Measurements from ENCODE around the gene CDH18. TPM values are rescaled to one million over a fixed set of nuclear protein-coding genes. Genes with fewer than 3 reads are reported as not detected.

The CDH18 gene
- total RNA-seq, 4 donors from 2014 or later = not detected

- Histone ChIP-seq H3K9me3 (no peaks in the 10 kb centered on the region), H3K36me3 (no peaks in the 10 kb centered on the region), H3K4me3 (no peak overlapping the region), H3K27me3 (no peaks in the 10 kb centered on the region), H3K4me1 (no peaks in the 10 kb centered on the region), H3K27ac (no peak overlapping the region)
- TF ChIP-seq, protein P1, sequence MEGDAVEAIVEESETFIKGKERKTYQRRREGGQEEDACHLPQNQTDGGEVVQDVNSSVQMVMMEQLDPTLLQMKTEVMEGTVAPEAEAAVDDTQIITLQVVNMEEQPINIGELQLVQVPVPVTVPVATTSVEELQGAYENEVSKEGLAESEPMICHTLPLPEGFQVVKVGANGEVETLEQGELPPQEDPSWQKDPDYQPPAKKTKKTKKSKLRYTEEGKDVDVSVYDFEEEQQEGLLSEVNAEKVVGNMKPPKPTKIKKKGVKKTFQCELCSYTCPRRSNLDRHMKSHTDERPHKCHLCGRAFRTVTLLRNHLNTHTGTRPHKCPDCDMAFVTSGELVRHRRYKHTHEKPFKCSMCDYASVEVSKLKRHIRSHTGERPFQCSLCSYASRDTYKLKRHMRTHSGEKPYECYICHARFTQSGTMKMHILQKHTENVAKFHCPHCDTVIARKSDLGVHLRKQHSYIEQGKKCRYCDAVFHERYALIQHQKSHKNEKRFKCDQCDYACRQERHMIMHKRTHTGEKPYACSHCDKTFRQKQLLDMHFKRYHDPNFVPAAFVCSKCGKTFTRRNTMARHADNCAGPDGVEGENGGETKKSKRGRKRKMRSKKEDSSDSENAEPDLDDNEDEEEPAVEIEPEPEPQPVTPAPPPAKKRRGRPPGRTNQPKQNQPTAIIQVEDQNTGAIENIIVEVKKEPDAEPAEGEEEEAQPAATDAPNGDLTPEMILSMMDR (IDR thresholded peaks at IDR 0.05) = no peak
- ATAC-seq = no peak
- 40 to 63% methylated on average over 6 of the region's 6 CpGs for WGBS, 2 donors (ENCODE audit: low coverage in 1 of 2)
Observed at GRCh38 chr5:20028506-20028905, 40.5 kb upstream of the CDH18 start.

DNA sequence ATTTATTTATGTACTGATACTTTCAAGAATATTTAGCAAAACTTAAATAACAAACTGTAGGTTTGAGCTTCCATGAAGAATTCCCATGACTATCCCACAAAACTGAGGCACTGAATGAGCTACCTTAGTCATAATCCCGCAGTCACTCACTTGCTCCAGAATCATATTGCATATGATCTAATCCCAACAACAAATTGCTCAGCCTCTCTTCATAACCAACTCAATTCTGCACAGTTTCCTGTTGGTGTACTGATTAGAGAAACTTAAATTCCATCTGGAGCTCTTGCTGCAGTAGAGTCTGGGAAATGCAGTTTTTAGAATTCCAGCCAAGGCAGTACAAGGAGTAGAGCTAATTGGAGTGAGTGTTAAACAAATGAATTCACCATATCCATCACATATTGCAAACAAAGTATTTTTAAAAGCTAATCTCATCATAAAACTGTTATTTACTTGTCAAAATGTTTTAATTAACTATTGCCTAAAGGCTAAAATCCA lies 35.7 kb upstream of the CDH18 start:
- ATAC-seq = no peak
- H3K27me3 ChIP-seq = no peaks in the 10 kb centered on the region
- H3K4me3 ChIP-seq = no peak overlapping the region
- H3K9me3 ChIP-seq = peaks cover 0 to 19% (median 0%) of the 10 kb centered on the region in 3 donors
- WGBS, 2 donors (ENCODE audit: low coverage in 1 of 2) = 83 to 100% methylated on average over 1 of the region's 1 CpG
- H3K4me1 ChIP-seq = no peaks in the 10 kb centered on the region
- no peak for TF ChIP-seq POLR2AphosphoS5 (IDR thresholded peaks at IDR 0.05)
- no peak for TF ChIP-seq POLR2A (IDR thresholded peaks at IDR 0.05)
- TF ChIP-seq, protein P1 (IDR thresholded peaks at IDR 0.05) = no peak
- no peak for TF ChIP-seq EP300 (IDR thresholded peaks at IDR 0.05)
- no peaks in the 10 kb centered on the region for H3K36me3 ChIP-seq
- no peak overlapping the region for H3K27ac ChIP-seq

- Histone ChIP-seq H3K27me3 (no peaks in the 10 kb centered on the region), H3K4me3 (no peak overlapping the region), H3K9me3 (peaks cover 0 to 19% (median 0%) of the 10 kb centered on the region in 3 donors), H3K27ac (no peak overlapping the region), H3K36me3 (no peaks in the 10 kb centered on the region), H3K4me1 (no peaks in the 10 kb centered on the region)
- TF ChIP-seq EP300 (IDR thresholded peaks at IDR 0.05) (no peak), POLR2AphosphoS5 (IDR thresholded peaks at IDR 0.05) (no peak), POLR2A (IDR thresholded peaks at IDR 0.05) (no peak)
- TF ChIP-seq, protein P1 (IDR thresholded peaks at IDR 0.05) = no peak
- no peak for ATAC-seq
- WGBS, 2 donors (ENCODE audit: low coverage in 1 of 2) = 54 to 88% methylated on average over 2 of the region's 2 CpGs
Observed at GRCh38 chr5:20020247-20020646, 32.2 kb upstream of the CDH18 start.

- no peak overlapping the region for H3K27ac ChIP-seq
- H3K4me3 ChIP-seq = no peak overlapping the region
- peaks cover 0 to 19% (median 0%) of the 10 kb centered on the region in 3 donors for H3K9me3 ChIP-seq
- H3K27me3 ChIP-seq = no peaks in the 10 kb centered on the region
- no peak for TF ChIP-seq POLR2AphosphoS5 (IDR thresholded peaks at IDR 0.05)
- no peak for TF ChIP-seq EP300 (IDR thresholded peaks at IDR 0.05)
- TF ChIP-seq POLR2A (IDR thresholded peaks at IDR 0.05) = no peak
- TF ChIP-seq, protein P1 (IDR thresholded peaks at IDR 0.05) = no peak
- WGBS, 2 donors (ENCODE audit: low coverage in 1 of 2) = 44 to 55% methylated on average over 1 of the region's 1 CpG
- no peaks in the 10 kb centered on the region for H3K4me1 ChIP-seq
- no peak for ATAC-seq
- H3K36me3 ChIP-seq = no peaks in the 10 kb centered on the region
Observed at GRCh38 chr5:20017021-20017420, 29.0 kb upstream of the CDH18 start.

- Histone ChIP-seq H3K4me3 (no peak overlapping the region), H3K36me3 (no peaks in the 10 kb centered on the region), H3K27me3 (no peaks in the 10 kb centered on the region), H3K4me1 (no peaks in the 10 kb centered on the region), H3K27ac (no peak overlapping the region), H3K9me3 (no peaks in the 10 kb centered on the region)
- ATAC-seq = no peak
- TF ChIP-seq POLR2AphosphoS5 (IDR thresholded peaks at IDR 0.05) (no peak), POLR2A (IDR thresholded peaks at IDR 0.05) (no peak), EP300 (IDR thresholded peaks at IDR 0.05) (no peak)
- TF ChIP-seq, protein P1 (IDR thresholded peaks at IDR 0.05) = no peak
Observed at GRCh38 chr5:20000416-20000815, 12.4 kb upstream of the CDH18 start.
